ENCODE measurements around the gene DUSP21.
"Not testable (repeated sequence)": the region's sequence is repeated elsewhere in the genome, so short reads cannot be mapped to it uniquely, and the experiment has no call there.

The DUSP21 gene

GRCh38 chrX:44876086-44876485 lies 32.3 kb downstream of the DUSP21 start:
- no peak for DNase-seq (ENCODE audit: low read depth)

DNA sequence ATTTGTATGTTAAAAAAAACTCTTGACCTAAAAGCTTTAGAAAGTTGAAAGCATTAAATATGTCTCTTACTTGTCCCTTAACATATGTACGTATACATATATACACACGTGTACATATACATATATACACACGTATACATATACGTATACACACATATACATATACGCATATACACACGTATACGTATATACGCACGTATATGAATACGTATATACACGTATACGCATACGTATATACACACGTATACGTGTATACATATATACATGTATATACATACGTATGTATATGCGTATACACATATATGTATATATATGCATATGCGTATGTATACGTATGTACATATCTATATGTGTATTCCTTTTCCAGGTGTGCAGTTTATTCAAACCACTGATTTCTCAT lies 32.9 kb downstream of the DUSP21 start:
- DNase-seq (ENCODE audit: low read depth) = no peak

- no peak for DNase-seq (ENCODE audit: low read depth)
These were observed 35.0 kb downstream of the DUSP21 start for GRCh38 chrX:44878780-44879179.

DNA sequence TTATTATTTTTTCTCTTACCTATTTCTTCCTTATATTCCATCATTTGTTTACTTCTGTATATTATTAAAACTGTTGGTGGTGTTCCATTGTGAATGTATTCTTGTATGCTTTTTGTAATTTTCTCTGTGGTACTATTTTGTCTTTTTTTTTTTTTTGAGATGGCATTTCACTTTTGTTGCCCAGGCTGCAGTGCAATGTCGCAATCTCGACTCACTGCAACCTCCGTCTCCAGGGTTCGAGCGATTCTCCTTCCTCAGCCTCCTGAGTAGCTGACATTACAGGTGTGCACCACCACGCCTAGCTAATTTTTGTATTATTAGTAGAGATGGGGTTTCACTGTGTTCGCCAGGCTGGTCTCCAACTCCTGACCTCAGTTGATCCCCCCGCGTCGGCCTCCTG lies 37.7 kb downstream of the DUSP21 start:
- DNase-seq (ENCODE audit: low read depth) = no peak

- no peak for DNase-seq (ENCODE audit: low read depth)
These were observed 38.8 kb downstream of the DUSP21 start for GRCh38 chrX:44882635-44883034.

DNA sequence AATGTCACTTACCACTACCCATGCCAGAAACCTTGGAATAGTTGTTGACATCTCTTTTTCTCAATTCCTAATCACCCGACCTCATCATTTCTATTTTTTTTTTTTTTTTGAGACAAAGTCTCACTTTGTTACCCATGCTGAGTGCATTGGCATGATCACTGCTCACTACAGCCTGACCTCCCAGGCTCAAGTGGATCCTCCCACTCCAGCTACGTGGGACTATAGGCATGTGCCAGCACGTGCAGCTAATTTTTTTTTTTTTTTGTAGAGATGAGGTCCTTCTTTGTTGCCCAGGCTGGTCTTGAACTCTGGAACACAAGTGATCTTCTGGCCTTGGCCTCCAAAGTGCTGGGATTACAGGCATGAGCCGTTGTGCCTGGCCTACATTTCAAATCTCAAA lies 41.1 kb downstream of the DUSP21 start:
- no peak for DNase-seq (ENCODE audit: low read depth)

GRCh38 chrX:44889824-44890223 lies 46.0 kb downstream of the DUSP21 start:
- no peak for DNase-seq (ENCODE audit: low read depth)

DNA sequence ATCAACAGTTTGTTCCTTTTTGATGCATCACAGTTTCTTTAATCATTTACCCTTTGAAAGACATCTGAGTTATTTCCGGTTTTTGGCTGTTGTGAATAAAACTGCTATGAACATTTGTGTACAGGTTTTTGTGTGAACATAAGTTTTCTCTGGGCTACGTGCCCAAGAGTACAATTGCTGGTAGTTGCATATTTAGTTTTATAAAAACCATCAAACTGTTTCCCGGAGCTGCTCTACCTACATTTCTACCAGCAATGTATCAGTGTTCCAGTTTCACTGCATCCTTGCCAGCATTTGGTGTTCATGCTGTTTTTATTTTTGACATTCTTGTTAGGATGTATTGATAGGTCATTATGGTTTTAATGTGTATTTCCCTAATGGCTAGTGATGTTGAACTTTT lies 46.4 kb downstream of the DUSP21 start:
- no peak for DNase-seq (ENCODE audit: low read depth)

- not testable (repeated sequence) for DNase-seq (ENCODE audit: low read depth)
These were observed 46.9 kb downstream of the DUSP21 start for GRCh38 chrX:44890687-44891086.

DNA sequence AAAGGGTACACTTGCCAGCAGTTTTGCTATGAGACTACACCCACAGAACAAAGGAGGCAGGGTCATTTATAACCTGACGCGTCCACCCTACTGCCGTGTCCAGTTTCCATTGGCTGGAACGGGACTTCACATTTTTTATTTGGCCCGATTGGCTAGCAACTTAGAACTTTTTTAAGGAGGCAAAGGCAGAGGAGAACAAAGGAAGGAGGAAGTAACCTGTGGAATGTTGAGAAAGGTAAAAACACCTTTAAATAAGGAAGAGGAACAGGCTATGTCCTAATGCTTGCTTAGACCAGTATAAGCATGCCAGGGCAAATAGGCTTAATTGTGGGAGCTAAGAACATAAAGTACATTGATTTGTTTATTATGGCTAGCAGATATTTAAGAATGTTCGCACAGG lies 47.8 kb downstream of the DUSP21 start:
- DNase-seq (ENCODE audit: low read depth) = no peak

All from activated gamma-delta T cell treated with anti-CD3 and anti-CD28 coated beads, Interleukin-2, amount 50 U/mL, for 16 hours (primary cell).